Activated CD8-positive, alpha-beta T cell treated with anti-CD3 and anti-CD28 coated beads for 36 hours (primary cell): ENCODE results near the gene SLC16A5. TPM values are rescaled to one million over a fixed set of nuclear protein-coding genes. Genes with fewer than 3 reads are reported as not detected.

Source experiments
- ATAC-seq: fragments of 200-7000 bp; cut with Tn5 transposase; one replicate; pipeline ENCODE4 v1.10.0; 2021; ENCODE audit warnings: mild to moderate bottlenecking, moderate library complexity
- CTCF ChIA-PET: fragments of 350-600 bp; sonication (Branson Sonifier 250); formaldehyde crosslinking; loops from one replicate; lab custom pipeline; 2021; ENCODE audit warnings: antibody characterized with exemption; lab: Charles Lee
- POLR2A ChIA-PET: fragments of 350-600 bp; sonication (Branson Sonifier 250); formaldehyde crosslinking; loops from one replicate; lab custom pipeline; 2021; ENCODE audit warnings: antibody characterized with exemption; lab: Charles Lee
- DNase-seq: peaks from one replicate; pipeline ENCODE4 v3.0.0-alpha.2; 2020
- H3K27ac Mint-ChIP-seq: one replicate; pipeline ENCODE4 v1.8.0; 2021; ENCODE audit warnings: mild to moderate bottlenecking, mixed read lengths
- H3K27me3 Mint-ChIP-seq: one replicate; pipeline ENCODE4 v1.8.0; 2021; ENCODE audit warnings: mixed read lengths
- H3K36me3 Mint-ChIP-seq: one replicate; pipeline ENCODE4 v1.8.0; 2021; ENCODE audit warnings: low read depth, mixed read lengths
- H3K4me1 Mint-ChIP-seq: one replicate; pipeline ENCODE4 v1.8.0; 2021; ENCODE audit warnings: low read depth, mixed read lengths
- H3K4me3 Mint-ChIP-seq: one replicate; pipeline ENCODE4 v1.8.0; 2021; ENCODE audit warnings: mild to moderate bottlenecking, moderate library complexity, mixed read lengths
- H3K9me3 Mint-ChIP-seq: one replicate; pipeline ENCODE4 v1.8.0; 2021; ENCODE audit warnings: mixed read lengths
- intact Hi-C: fragments of 100-400 bp; cut with micrococcal nuclease; formaldehyde crosslinking; loops from one replicate; pipeline ENCODE4 v1.10.0; 2022
- total RNA-seq, 2 experiments: library from RNA; stranded (reverse); gene quantifications; one replicate each; pipeline ENCODE4 v1.2.3, GENCODE V29; 2021
- TF ChIP-seq, protein P1 (sequence below): fragments of 200-600 bp; IDR thresholded peaks from one replicate; pipeline ENCODE4 v1.8.0; 2022; ENCODE audit warnings: antibody characterized with exemption, mild to moderate bottlenecking

The SLC16A5 gene
- total RNA-seq, 2 experiments from 2014 or later = 2.0 to 2.8 TPM

DNA sequence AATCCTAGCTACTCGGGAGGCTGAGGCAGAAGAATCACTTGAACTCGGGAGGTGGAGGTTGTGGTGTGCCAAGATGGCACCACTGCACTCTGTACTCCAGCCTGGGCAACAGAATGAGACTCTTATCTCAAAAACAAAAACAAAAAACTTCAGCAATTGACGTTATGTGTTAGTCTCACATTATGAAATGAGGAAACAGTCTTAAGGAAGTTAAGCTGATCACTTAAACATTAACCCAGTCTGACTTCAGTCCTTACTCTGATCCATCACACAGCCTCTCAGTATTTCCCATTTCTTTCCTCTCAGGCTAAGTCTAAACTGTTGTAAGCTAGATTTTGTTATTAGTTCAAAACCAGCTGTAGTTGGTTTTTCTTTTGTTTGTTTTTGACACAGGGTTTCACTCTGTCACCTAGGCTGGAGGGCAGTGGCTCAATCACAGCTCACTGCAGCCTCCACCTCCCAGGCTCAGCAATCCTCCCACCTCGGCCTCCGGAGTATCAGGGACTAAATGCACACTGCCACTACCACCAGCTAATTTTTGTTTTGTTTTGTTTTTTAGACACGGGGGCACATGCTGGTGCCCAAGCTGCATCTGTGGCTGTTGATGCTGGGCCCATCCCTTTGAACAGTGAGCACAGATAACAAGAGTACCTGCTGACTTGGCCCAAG lies 60.3 kb downstream of the SLC16A5 start:
- Mint-ChIP-seq H3K4me1 (peaks cover 19% of the 10 kb centered on the region), H3K27me3 (no peaks in the 10 kb centered on the region), H3K36me3 (peaks cover 56% of the 10 kb centered on the region), H3K4me3 (no peak overlapping the region), H3K27ac (peak overlapping the region; percentile 34), H3K9me3 (no peaks in the 10 kb centered on the region)
- TF ChIP-seq, protein P1, sequence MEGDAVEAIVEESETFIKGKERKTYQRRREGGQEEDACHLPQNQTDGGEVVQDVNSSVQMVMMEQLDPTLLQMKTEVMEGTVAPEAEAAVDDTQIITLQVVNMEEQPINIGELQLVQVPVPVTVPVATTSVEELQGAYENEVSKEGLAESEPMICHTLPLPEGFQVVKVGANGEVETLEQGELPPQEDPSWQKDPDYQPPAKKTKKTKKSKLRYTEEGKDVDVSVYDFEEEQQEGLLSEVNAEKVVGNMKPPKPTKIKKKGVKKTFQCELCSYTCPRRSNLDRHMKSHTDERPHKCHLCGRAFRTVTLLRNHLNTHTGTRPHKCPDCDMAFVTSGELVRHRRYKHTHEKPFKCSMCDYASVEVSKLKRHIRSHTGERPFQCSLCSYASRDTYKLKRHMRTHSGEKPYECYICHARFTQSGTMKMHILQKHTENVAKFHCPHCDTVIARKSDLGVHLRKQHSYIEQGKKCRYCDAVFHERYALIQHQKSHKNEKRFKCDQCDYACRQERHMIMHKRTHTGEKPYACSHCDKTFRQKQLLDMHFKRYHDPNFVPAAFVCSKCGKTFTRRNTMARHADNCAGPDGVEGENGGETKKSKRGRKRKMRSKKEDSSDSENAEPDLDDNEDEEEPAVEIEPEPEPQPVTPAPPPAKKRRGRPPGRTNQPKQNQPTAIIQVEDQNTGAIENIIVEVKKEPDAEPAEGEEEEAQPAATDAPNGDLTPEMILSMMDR = no peak
- ATAC-seq = no peak
- ChIA-PET POLR2A (interaction anchor here (1.0 to 4.1 kb wide), 3 partner anchors 11 to 22 kb away, joined by 3 to 12 read pairs (median 4); partner anchors contain the start of gene NT5C), CTCF (interaction anchor here (1.0 to 5.2 kb wide), 8 partner anchors 12 to 54 kb away, joined by 3 to 34 read pairs (median 4); partner anchors contain the start of gene NT5C)
- intact Hi-C loops = no loop called here
- no peak for DNase-seq

DNA sequence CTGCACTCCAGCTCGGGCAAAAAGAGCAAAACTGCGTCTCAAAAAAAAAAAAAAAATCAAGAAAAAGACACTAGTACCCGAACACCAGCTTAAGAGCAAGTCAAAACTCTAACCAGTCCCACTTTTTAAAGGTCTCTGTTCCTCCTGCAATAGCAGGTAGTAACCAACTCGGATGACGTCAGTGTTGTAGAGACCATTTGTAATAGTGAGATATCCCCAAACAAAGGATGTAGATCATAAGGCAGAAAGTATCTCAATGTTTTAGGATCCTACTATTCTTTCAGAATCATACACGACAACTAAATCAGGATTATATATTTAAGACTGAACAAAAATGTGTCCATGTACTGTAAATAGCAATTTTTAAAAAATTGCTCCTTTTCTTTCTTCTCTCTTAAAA lies 64.2 kb downstream of the SLC16A5 start:
- ATAC-seq (no peak), DNase-seq (no peak)
- TF ChIP-seq, protein P1 = no peak
- Mint-ChIP-seq H3K9me3 (no peaks in the 10 kb centered on the region), H3K27ac (no peak overlapping the region), H3K4me3 (peak overlapping the region; percentile 94), H3K36me3 (peaks cover 34% of the 10 kb centered on the region), H3K27me3 (no peaks in the 10 kb centered on the region), H3K4me1 (peaks cover 35% of the 10 kb centered on the region)
- CTCF ChIA-PET = interaction anchor here (0.7 to 5.2 kb wide), 2 partner anchors 28 to 38 kb away, joined by 3 to 34 read pairs; no protein-coding TSS in a partner anchor
- POLR2A ChIA-PET = interaction anchor here (1.2 to 4.1 kb wide), 2 partner anchors 17 to 20 kb away, joined by 4 to 12 read pairs; partner anchors contain the start of gene NT5C
- intact Hi-C loops = loop anchor here (2.0 kb wide), 1 partner anchor 31 kb away; the partner anchor contains the start of gene SUMO2

DNA sequence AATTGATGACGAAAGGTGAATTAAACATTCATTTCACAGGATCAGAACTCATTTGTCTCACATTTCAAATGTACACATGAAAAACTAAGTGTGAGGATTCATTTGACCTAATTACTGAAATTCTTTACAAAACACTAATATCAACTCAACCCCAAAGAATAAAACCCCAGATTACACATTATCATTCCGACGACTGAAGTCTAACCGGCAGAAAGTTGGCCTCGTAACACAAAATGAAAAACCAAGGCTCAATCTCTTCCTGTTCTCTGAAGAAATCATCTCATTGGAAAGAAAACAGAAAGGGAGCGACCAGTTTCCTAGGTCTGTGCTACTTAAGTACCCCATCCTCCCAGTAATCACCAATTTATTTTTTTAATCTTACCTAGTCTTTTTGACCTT lies 64.8 kb downstream of the SLC16A5 start:
- intact Hi-C loops = loop anchor here (2.0 kb wide), 1 partner anchor 30 kb away; the partner anchor contains the start of gene SUMO2
- TF ChIP-seq, protein P1 = no peak
- ChIA-PET POLR2A (interaction anchor here (0.8 to 0.9 kb wide), 2 partner anchors 9 to 21 kb away, joined by 3 read pairs; partner anchors contain the start of gene NT5C), CTCF (interaction anchor here (1.0 kb wide), 1 partner anchor 23 kb away, joined by 3 read pairs; no protein-coding TSS in a partner anchor)
- no peaks in the 10 kb centered on the region for H3K27me3 Mint-ChIP-seq
- H3K4me1 Mint-ChIP-seq = peaks cover 35% of the 10 kb centered on the region
- no peak for DNase-seq
- peaks cover 28% of the 10 kb centered on the region for H3K36me3 Mint-ChIP-seq
- peak overlapping the region; percentile 87 for H3K27ac Mint-ChIP-seq
- ATAC-seq = no peak
- peak overlapping the region; percentile 94 for H3K4me3 Mint-ChIP-seq
- H3K9me3 Mint-ChIP-seq = no peaks in the 10 kb centered on the region

DNA sequence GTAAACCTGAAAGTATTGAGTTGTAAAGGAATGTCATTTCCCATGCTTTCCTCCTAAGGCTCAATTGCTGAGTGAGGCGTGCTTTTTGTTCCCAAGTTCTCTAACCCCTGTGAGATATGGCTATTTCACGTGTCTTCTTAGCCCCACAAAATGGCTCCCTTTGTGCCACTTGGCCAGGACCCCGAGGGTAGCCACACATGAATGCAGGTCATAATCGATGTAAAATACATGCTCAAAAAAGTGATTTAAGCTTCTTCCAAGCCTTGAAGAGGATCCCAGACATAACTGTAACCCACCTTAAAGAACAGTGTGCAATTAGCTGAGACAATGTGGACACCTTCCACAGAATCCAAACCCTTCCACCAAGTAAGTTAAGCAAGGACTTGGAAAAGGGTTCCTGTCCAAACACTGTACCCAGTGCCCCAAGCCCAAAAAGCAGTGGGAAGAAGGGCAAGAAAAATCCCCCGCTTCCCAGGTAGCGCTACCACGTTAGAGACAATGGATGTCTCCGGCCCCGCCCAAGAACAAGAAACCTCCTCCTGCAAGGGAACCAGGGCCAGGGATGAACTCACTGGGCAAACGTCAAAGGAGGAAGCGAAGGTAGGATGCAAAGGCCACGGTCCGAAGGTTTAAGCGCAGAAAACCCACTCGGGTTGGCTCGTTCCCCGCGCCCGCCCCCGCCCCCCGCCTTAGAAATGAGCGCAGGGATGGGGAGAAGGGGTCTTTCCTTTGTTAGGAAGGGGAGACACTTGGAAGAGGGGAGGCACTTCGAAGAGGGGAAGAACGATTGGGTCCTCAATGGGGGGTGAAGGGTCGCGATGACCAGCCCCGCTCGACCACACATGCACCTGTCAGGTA lies 65.4 kb downstream of the SLC16A5 start:
- Mint-ChIP-seq H3K9me3 (no peaks in the 10 kb centered on the region), H3K27ac (peak overlapping the region; percentile 87), H3K27me3 (no peaks in the 10 kb centered on the region), H3K4me3 (peak overlapping the region; percentile 94), H3K36me3 (peaks cover 22% of the 10 kb centered on the region), H3K4me1 (peaks cover 35% of the 10 kb centered on the region)
- ATAC-seq (no peak), DNase-seq (peak; percentile 47)
- ChIA-PET CTCF (interaction anchor here (1.0 kb wide), 1 partner anchor 23 kb away, joined by 3 read pairs; no protein-coding TSS in a partner anchor), POLR2A (interaction anchor here (0.8 to 1.8 kb wide), 5 partner anchors 10 to 22 kb away, joined by 3 to 9 read pairs (median 4); partner anchors contain the start of gene NT5C)
- TF ChIP-seq, protein P1 = no peak
- intact Hi-C loops = loop anchor here (2.0 kb wide), 1 partner anchor 30 kb away; the partner anchor contains the start of gene SUMO2
